ENCODE results near the gene NLRC5. TPM values are rescaled to one million over a fixed set of nuclear protein-coding genes. Genes with fewer than 3 reads are reported as not detected.

The NLRC5 gene
- total RNA-seq, 3 donors from 2014 or later = 18.4 to 34.4 (median 24.1) TPM

- H3K36me3 ChIP-seq = no peaks in the 10 kb centered on the region
Measured at GRCh38 chr16:57115514-57116182, 126.3 kb downstream of the NLRC5 start.

DNA sequence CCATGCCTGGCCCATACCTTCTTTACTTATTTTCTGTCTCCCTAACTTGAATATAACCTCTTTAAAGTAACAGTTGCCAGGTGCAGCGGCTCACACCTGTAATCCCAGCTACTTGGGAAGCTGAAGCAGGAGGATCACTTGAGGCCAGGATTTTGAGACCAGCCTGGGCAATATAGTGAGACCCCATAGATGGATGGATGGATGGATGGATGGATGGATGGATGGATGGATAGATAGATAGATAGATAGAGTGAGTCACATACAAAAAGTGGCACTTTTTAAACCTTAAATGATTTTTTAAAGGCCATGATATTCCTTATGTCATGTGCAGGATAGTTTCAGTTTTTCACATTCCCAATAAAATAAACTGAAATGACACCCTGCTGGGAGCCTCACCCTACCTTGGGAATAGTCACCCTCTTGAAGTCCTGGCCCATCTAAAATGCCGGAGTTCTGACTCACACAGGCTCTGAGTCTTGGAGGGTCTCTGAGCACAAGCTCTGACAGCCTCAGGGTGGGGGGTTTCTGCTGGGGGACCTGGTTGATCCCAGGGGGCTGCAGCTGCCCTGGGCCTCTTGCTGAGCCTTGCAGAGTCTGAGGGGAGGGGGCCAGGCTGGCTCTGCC is 129.2 kb downstream of the NLRC5 start:
- no peak overlapping the region for H3K27ac ChIP-seq
- H3K4me1 ChIP-seq = no peaks in the 10 kb centered on the region
- intact Hi-C loops (cut with DNase I; ENCODE audit: low total_unique reads) = no loop called here
- H3K4me3 ChIP-seq = no peak overlapping the region
- H3K27me3 ChIP-seq = no peaks in the 10 kb centered on the region
- peaks cover 4% of the 10 kb centered on the region for H3K36me3 ChIP-seq
- no peak for TF ChIP-seq POLR2A (IDR thresholded peaks at IDR 0.05)
- no peak for TF ChIP-seq POLR2AphosphoS5 (IDR thresholded peaks at IDR 0.05)
- TF ChIP-seq, protein P1, sequence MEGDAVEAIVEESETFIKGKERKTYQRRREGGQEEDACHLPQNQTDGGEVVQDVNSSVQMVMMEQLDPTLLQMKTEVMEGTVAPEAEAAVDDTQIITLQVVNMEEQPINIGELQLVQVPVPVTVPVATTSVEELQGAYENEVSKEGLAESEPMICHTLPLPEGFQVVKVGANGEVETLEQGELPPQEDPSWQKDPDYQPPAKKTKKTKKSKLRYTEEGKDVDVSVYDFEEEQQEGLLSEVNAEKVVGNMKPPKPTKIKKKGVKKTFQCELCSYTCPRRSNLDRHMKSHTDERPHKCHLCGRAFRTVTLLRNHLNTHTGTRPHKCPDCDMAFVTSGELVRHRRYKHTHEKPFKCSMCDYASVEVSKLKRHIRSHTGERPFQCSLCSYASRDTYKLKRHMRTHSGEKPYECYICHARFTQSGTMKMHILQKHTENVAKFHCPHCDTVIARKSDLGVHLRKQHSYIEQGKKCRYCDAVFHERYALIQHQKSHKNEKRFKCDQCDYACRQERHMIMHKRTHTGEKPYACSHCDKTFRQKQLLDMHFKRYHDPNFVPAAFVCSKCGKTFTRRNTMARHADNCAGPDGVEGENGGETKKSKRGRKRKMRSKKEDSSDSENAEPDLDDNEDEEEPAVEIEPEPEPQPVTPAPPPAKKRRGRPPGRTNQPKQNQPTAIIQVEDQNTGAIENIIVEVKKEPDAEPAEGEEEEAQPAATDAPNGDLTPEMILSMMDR (IDR thresholded peaks at IDR 0.05) = no peak
- H3K9me3 ChIP-seq = no peaks in the 10 kb centered on the region
- DNase-seq (ENCODE audit: low spot score in 2 of 2) = no peak

More at GRCh38 chr16:57115514-57116182, 126.3 kb downstream of the NLRC5 start:
- Histone ChIP-seq H3K4me1 (no peaks in the 10 kb centered on the region), H3K9me3 (no peaks in the 10 kb centered on the region), H3K4me3 (no peak overlapping the region), H3K27ac (no peak overlapping the region), H3K27me3 (no peaks in the 10 kb centered on the region)
- intact Hi-C loops (cut with DNase I; ENCODE audit: low total_unique reads) = no loop called here
- DNase-seq (ENCODE audit: low spot score in 2 of 2) = no peak
- TF ChIP-seq, protein P1 (IDR thresholded peaks at IDR 0.05) = no peak
- TF ChIP-seq POLR2AphosphoS5 (IDR thresholded peaks at IDR 0.05) = no peak
- no peak for TF ChIP-seq POLR2A (IDR thresholded peaks at IDR 0.05)

DNA sequence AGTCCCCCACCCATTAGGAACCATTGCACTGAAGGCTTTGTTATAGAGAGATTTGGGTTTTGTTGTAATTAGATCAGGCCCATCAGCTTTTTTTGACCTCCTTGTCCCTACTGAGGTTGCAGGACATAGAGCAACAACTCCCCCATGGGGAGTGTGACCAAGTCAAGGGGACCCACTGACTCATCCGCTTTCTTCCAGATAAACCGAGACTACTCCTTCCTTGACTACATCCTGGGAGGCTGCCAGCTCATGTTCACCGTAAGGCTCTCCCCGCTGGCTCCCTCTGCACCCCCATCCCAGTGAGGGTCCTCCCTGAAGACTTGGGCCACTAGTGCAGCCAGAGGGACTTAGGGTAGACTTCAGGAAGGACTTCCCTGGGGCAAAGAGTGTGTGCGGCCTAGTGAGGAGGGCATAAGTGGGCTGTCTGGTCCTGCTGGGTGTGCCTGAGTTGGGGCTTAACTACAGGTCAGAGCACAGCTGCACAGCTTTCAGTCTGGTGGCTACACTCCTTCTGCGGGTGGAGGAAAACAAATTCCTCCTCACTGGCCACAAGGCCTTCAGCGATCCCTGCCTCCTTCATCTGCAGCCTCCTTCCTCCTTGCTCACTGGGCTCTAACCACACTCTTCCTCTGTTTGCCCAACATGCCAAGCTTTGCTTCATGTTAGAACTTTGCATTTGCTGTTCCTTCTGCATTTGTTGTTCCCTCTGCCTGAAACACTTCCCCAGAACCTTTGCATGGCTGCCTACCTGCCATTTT is 134.0 kb downstream of the NLRC5 start:
- H3K27ac ChIP-seq = no peak overlapping the region
- H3K4me3 ChIP-seq = no peak overlapping the region
- no peak for TF ChIP-seq POLR2A (IDR thresholded peaks at IDR 0.05)
- TF ChIP-seq, protein P1 (IDR thresholded peaks at IDR 0.05) = no peak
- TF ChIP-seq POLR2AphosphoS5 (IDR thresholded peaks at IDR 0.05) = no peak
- no peaks in the 10 kb centered on the region for H3K27me3 ChIP-seq
- intact Hi-C loops (cut with DNase I; ENCODE audit: low total_unique reads) = no loop called here
- no peaks in the 10 kb centered on the region for H3K9me3 ChIP-seq
- H3K36me3 ChIP-seq = peaks cover 4% of the 10 kb centered on the region
- H3K4me1 ChIP-seq = no peaks in the 10 kb centered on the region
- no peak for DNase-seq (ENCODE audit: low spot score in 2 of 2)

GRCh38 chr16:57123974-57124674 is 134.8 kb downstream of the NLRC5 start:
- Histone ChIP-seq H3K27me3 (no peaks in the 10 kb centered on the region), H3K27ac (no peak overlapping the region), H3K9me3 (no peaks in the 10 kb centered on the region), H3K36me3 (peaks cover 4% of the 10 kb centered on the region), H3K4me3 (no peak overlapping the region), H3K4me1 (no peaks in the 10 kb centered on the region)
- intact Hi-C loops (cut with DNase I; ENCODE audit: low total_unique reads) = no loop called here
- DNase-seq (ENCODE audit: low spot score in 2 of 2) = no peak
- TF ChIP-seq POLR2AphosphoS5 (IDR thresholded peaks at IDR 0.05) (no peak), POLR2A (IDR thresholded peaks at IDR 0.05) (no peak)
- TF ChIP-seq, protein P1 (IDR thresholded peaks at IDR 0.05) = no peak
